ENCODE results near the gene FGFRL1.
"Not testable (repeated sequence)": the region's sequence is repeated elsewhere in the genome, so short reads cannot be mapped to it uniquely, and the experiment has no call there.

FGFRL1 gene

DNA sequence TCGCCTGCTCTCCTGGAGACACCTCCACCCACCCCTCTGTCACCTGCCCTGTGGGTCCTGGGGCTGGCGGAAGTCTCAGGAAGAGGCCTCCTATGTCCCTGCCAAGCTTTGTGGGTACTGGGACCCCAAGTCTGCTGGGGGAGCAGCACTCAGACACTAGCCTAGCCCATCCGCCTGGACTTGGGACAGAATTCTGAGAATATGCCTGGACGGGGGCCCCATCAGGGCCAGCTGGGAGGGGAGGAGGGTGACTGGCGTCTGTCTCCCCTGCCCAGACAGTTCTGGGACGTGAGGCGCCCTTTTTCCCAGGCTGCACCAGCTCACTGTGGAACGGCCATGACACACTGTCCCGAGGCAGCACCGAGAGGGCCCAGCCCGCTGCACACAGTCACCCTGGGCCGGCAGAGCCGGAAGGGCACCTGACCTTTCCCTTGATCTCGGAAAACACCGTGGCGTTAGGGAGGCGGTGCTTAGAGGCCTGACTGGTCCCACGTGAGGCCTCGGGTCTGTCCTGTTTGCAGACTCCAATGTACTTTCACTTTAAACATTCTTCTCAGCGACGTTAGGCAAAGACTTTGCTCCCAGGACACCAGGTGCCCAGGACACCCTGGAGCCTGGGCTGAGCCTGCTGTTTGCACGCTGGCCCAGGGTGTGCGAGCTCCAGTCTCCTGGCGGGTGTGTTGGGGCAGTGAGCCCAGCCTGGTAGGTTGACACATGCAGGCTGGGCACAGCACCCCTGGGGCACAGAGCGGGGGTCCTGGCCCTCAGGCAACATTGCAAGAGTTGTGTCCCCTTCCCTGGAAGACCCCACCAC lies 18.9 kb upstream of the FGFRL1 start:
- no peak for DNase-seq (ENCODE audit: low read depth)

DNA sequence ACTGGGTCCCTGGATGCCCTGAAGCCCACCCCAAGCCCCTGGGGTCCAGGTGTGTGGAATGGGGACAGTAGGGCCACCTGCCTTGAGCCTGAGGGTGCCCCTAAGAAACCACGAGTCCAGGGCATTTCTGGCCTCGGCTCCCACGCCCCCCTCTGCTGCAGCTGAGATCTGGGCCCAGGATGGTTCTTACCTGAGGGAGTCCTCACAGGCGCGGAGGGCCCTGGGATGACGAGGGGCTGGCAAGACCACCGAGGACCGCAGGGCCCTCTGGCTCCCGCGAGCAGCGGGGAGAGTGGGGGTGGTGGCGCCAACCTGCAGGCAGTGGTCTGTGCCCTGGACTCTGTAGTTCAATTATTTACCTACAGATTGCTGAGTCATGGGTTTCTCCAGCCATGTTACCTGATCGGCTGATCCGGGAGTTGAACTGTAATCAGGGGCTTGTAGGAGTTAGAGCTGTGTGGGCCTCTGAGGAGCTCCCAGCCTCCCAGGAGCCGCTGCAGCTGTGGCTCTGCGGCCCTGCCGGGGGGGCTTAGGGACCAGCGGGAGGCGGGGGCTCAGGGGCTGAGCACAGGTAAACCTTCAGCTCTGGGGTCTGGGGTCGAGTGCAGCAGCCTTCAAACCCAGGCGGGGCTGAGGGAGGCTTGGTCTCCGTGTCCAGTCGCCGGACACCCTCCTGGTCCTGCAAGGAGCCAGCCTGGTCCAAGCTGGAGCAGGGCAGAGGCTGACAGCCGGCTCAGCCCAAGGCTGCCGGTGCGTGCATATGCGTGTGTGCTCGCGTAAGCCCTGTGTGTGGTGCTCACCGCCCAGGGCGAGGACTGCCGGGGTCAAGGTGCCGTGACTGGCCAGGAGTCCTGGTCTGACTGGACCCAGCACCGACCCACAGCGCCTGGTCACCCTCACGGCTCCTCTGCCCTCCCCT lies 18.1 kb upstream of the FGFRL1 start, which contains the start of gene SLC26A1:
TSS of gene SLC26A1 (minus strand) at position 294 of the 919 bp plus-strand sequence. CDS start 1,701 bp downstream, outside the sequence.
- DNase-seq (ENCODE audit: low read depth) = no peak

- DNase-seq (ENCODE audit: low read depth) = no peak
Measured at GRCh38 chr4:995311-996026, 16.0 kb upstream of the FGFRL1 start.

- DNase-seq (ENCODE audit: low read depth) = no peak
Measured at GRCh38 chr4:996030-996996, 15.1 kb upstream of the FGFRL1 start.

DNA sequence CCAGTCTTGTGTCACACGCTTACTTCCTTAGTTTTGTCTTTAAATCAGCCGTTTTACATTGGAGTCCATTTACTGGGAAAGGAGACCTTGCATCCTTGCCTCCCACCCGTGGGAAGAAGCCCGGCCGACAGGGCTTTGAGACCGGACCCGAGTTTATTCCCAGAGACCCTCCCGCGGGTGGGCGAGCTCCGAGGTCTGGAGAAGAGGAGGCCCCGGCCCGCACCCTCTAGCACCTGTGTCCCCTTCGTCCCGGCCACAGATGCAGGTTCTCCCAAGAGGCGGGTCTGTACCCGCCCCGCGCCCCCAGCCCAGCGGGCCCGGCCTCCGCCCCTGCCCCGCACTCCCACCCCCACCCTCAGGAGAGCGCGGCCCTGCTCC lies 14.4 kb upstream of the FGFRL1 start:
- no peak for DNase-seq (ENCODE audit: low read depth)

DNA sequence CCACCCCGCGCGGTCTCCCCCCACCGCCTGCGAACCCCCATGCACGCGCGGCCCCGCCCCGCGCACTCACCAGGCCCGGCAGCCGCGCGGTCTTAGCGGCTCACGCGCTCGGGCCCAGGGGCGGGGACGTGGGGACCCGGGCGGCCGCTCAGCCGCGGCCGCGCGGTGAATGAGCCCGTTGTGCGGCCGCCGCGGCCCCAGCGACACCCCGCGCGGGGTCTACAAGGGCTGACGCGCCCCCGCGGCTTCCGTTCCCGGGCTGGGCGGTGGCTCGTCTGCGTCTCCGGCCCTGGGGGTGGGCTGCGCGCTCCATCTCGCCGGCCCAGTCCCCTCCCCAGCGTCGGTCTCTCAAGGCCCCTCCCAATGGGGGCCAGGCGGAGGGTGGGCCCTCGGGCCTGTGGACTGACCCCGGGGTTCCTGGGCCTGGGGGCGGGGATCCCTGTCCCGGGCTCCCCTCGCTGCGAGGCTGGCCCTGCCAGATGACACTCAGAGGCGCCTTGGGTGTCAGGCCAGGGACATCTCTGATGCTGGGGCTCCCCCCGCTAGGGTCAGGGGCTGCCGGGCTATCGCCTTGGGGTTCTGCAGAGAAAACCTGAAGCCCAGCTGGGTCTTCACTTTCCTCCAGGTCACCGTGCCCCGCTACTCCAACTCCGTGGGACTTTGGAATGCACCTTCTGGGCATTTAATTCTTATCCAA lies 13.9 kb upstream of the FGFRL1 start:
- no peak for DNase-seq (ENCODE audit: low read depth)

DNA sequence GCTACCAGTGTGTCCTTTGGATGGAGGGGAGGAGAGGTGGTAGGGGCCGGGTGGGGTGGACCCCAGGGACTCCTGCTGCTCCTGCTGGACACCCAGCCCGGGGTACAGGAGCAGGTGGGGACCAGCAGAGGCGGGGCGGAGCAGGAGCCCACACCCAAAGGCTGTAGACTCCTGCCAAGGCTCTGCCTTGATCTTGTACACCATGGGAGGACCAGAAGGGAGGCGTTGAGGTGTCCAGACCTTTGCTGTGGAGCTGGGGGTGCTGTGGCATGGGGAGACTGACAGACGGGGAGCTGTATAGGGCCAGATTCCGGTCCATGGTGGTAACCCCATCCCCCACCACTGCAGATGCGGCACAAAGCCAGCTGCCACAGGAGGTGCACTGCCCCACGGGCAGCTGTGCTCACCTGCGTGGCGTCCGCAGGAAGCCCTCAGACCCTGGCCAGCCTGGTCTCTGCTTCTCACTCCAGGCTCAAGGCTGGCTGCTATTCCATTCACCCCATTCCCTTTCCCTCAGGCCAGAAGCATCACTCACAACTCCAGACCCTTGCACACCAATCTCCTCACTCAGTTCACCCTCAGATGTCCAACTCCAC lies 13.2 kb upstream of the FGFRL1 start:
- DNase-seq (ENCODE audit: low read depth) = no peak

DNA sequence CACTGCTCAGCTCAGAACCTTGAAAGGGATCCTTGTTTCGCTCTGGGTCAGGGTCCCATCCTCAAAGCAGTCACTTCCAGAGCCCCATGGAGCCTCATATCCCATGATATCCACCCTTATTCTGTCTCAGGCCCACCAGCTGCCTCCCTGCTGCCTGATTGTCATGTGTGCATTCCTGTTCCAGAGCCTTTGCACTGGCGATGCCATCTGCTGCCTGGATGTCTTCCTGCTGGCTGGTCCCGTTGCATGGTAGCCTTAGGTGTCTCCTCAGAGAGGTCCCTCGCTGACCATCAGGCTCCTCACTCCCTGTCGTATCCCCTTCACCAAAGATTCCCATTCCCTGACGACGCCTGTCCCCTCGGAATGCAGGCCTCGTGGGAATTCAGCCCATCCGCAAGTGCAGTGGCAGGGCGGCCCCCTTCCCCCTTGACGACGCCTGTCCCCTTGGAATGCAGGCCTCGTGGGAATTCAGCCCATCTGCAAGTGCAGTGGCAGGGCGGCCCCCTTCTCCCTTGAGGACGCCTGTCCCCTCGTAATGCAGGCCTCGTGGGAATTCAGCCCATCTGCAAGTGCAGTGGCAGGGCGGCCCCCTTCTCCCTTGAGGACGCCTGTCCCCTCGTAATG lies 12.1 kb upstream of the FGFRL1 start:
- DNase-seq (ENCODE audit: low read depth) = not testable (repeated sequence)

DNA sequence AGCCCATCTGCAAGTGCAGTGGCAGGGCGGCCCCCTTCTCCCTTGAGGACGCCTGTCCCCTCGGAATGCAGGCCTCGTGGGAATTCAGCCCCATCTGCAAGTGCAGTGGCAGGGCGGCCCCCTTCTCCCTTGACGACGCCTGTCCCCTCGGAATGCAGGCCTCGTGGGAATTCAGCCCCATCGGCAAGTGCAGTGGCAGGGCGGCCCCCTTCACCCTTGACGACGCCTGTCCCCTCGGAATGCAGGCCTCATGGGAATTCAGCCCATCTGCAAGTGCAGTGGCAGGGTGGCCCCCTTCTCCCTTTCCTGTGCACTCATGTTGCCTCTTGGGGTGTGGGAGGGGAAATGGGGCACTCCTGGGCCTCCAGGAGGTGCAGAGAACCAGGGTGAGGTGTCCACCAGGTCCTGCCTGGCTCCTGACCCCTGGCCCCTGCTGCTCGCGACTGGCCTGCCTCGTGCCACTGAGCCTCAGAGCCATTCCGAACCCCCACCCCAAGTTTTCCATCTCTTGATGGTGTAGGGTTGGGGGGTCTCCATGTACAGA lies 11.5 kb upstream of the FGFRL1 start:
- no peak for DNase-seq (ENCODE audit: low read depth)

- DNase-seq (ENCODE audit: low read depth) = no peak
Measured at GRCh38 chr4:1000686-1001260, 10.7 kb upstream of the FGFRL1 start.

DNA sequence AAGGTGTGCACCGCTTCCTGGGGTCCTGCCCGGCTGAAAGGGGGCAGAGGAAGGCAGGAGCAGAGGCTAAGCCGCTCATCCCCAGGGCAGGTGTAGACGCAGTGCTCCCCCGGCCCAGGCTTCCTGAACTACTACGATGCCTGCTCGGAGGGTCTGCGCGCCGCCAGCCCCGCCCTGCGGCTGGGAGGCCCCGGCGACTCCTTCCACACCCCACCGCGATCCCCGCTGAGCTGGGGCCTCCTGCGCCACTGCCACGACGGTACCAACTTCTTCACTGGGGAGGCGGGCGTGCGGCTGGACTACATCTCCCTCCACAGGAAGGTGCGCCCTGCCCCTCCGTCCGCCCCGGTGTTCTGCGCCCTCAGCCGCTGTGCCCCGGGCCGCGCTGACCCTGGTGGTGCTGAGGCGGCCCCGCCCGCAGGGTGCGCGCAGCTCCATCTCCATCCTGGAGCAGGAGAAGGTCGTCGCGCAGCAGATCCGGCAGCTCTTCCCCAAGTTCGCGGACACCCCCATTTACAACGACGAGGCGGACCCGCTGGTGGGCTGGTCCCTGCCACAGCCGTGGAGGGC lies 9.8 kb upstream of the FGFRL1 start:
- no peak for DNase-seq (ENCODE audit: low read depth)

GRCh38 chr4:1002131-1002630 lies 9.2 kb upstream of the FGFRL1 start:
- no peak for DNase-seq (ENCODE audit: low read depth)

DNA sequence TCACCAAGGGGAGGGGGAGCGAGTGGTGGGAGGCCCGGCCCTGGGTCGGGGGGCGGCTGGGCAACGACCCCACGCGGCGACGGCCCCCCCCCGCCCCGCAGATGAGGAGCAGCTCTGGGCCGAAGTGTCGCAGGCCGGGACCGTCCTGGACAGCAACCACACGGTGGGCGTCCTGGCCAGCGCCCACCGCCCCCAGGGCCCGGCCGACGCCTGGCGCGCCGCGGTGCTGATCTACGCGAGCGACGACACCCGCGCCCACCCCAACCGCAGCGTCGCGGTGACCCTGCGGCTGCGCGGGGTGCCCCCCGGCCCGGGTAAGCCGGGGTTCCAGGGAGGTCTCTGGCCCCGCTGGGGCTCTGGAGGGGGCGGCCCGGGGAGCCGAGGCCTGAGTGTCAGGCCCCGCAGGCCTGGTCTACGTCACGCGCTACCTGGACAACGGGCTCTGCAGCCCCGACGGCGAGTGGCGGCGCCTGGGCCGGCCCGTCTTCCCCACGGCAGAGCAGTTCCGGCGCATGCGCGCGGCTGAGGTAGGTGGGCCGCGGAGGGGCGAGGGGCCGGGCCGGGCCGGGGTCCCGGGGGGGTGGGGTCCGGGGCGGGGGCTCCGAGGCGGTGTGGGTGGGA lies 8.7 kb upstream of the FGFRL1 start:
- DNase-seq (ENCODE audit: low read depth) = no peak

GRCh38 chr4:1003271-1004070 lies 8.0 kb upstream of the FGFRL1 start:
- no peak for DNase-seq (ENCODE audit: low read depth)

DNA sequence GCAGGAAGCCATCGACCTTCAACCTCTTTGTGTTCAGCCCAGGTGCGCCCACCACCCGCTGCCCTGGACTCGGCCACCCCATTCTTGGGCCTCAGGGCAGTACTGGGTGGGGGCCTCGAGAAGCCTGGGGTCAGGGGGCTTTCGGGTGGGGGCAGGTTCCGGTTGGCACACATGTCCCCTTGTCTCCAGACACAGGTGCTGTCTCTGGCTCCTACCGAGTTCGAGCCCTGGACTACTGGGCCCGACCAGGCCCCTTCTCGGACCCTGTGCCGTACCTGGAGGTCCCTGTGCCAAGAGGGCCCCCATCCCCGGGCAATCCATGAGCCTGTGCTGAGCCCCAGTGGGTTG lies 7.4 kb upstream of the FGFRL1 start:
- DNase-seq (ENCODE audit: low read depth) = no peak

DNA sequence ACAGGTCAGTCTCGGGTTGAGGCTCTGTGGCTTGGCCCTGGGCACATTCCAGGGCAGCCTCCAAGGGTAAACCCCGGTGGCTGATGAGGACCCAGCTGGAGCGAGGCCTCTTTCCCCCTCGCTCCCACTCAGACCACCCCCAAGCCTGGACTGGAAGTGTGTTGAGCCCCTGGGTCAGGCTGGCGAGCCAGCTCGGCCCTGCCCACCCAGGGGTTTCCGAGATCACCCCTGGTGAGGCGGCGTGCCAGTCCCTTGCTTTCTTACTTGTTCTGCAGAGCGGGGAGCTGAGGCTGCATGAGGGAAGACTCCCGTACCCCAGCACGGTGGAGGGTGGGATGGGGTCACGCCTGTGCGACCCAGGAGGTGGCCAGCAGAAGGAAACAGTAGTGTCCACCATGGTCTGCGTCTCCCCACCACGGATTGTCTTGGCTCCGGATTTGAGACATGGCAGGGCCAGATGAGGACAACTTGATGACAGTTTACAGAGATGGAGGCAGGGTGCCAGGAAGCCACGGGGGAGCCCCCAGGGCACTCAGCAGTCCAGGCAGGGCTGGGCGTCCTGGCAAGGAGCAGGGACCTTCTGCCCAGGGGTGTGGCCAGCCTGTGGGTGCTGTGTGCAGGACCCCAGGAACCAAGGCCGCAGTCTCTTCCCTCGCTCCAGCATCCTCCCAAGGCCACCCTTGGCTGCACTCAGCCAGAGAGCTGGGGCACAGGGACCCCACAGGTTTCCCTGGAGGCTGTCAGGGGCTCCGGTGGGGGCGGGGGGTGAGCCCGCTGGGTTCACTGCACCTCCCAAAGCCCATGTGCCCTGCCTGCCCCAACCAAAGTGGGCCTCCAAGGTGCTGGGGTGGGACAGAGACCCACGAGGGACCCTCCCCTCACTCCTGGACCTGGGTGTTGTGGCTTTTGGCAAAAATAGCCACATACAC lies 6.6 kb upstream of the FGFRL1 start:
- no peak for DNase-seq (ENCODE audit: low read depth)
